Transverse colon (tissue), 4 donors: ENCODE results near the gene KCTD17. TPM values are rescaled to one million over a fixed set of nuclear protein-coding genes. Genes with fewer than 3 reads are reported as not detected.

Experiments
- DNase-seq: peaks from one replicate; pipeline ENCODE4 v3.0.0-alpha.2; 2019
- H3K27ac ChIP-seq, 4 donors: fragments of 200-600 bp; sonication (generic); 2 replicates each; pipeline ENCODE4 v1.5.1; 2016 to 2018; ENCODE audit warnings: inconsistent platforms in 4 of 4
- H3K27me3 ChIP-seq: fragments of 200-600 bp; sonication (generic); 2 replicates; pipeline ENCODE4 v1.5.1; 2017; ENCODE audit warnings: inconsistent platforms
- H3K36me3 ChIP-seq, 4 donors: fragments of 200-600 bp; sonication (generic); 2 replicates each; pipeline ENCODE4 v1.5.1; 2017 to 2019; ENCODE audit warnings: inconsistent platforms in 4 of 4
- H3K4me1 ChIP-seq, 4 donors: fragments of 200-600 bp; sonication (generic); 2 replicates each; pipeline ENCODE4 v1.5.1; 2017 to 2020; ENCODE audit warnings: inconsistent platforms in 4 of 4
- H3K4me3 ChIP-seq, 4 donors: fragments of 200-600 bp; sonication (generic); 1 replicate in 1 of 4; 2 replicates in 3 of 4; pipeline versions ENCODE4 v1.5.1 to v1.6.1; 2017 to 2019; ENCODE audit warnings: inconsistent platforms in 4 of 4
- H3K9me3 ChIP-seq, 2 donors: fragments of 200-600 bp; sonication (generic); 2 replicates each; pipeline ENCODE4 v1.5.1; 2017 to 2019; ENCODE audit warnings: inconsistent platforms in 2 of 2
- CTCF ChIP-seq, 5 experiments: fragments of 200-600 bp in 3 of 5; fragments of 450-650 bp in 2 of 5; sonication (generic) in 3 of 5; IDR thresholded peaks; 1 replicate in 2 of 5; 2 replicates in 3 of 5; pipeline ENCODE4 v1.5.1; 2016 to 2017; ENCODE audit warnings: antibody characterized with exemption in 5 of 5, inconsistent platforms in 3 of 5, mild to moderate bottlenecking in 2 of 5, moderate library complexity in 1 of 5
- EP300 ChIP-seq: sonication (generic); formaldehyde crosslinking; IDR thresholded peaks from one replicate; pipeline ENCODE4 v1.6.1; 2017; ENCODE audit warnings: antibody characterized with exemption, low read depth
- POLR2A ChIP-seq: fragments of 450-650 bp; IDR thresholded peaks from one replicate; pipeline ENCODE4 v1.6.1; 2016; ENCODE audit warnings: antibody characterized with exemption, mild to moderate bottlenecking, moderate library complexity
- POLR2AphosphoS5 ChIP-seq, 3 donors: sonication (generic); formaldehyde crosslinking; IDR thresholded peaks; one replicate each; pipeline ENCODE4 v1.6.1; 2016; ENCODE audit warnings: antibody characterized with exemption in 3 of 3
- WGBS, 2 donors: methylation state at CpG; one replicate each; pipeline ENCODE4 v1.1.5; 2018; ENCODE audit warnings: low coverage in 1 of 2; 5-methylcytosine and 5-hydroxymethylcytosine counted together
- in situ Hi-C, 4 donors: fragments of 200-750 bp; cut with MboI; loops; one replicate each; pipeline versions ENCODE4 v1.15.0 to v1.15.1; 2017; ENCODE audit warnings: low sequenced_read_pairs in 3 of 4, low pct_ligation_motif_present in 1 of 4, low pct_unique_long_range_greater_than_20kb in 1 of 4
- intact Hi-C: fragments of 100-400 bp; cut with DNase I; formaldehyde crosslinking; loops from one replicate; pipeline ENCODE4 v1.15.1; 2023; ENCODE audit warnings: low total_unique reads
- total RNA-seq, 4 donors: library from RNA; depleted of rRNA; stranded (reverse); fragments of >200 nt; gene quantifications; one replicate each; pipeline ENCODE4 v1.1.0, GENCODE V29; 2016

Gene KCTD17
- total RNA-seq, 4 donors from 2014 or later = 11.2 to 61.3 (median 35.1) TPM

GRCh38 chr22:37008365-37008764, 43.2 kb upstream of the KCTD17 start:
- TF ChIP-seq CTCF (IDR thresholded peaks at IDR 0.05) (no peak), POLR2AphosphoS5 (IDR thresholded peaks at IDR 0.05) (no peak), EP300 (no peak), POLR2A (no peak)
- H3K27ac ChIP-seq = no peak overlapping the region
- H3K4me1 ChIP-seq = peaks cover 3 to 21% (median 19%) of the 10 kb centered on the region in 4 donors
- intact Hi-C loops (no loop called here), in situ Hi-C loops (no loop called here)
- no peaks in the 10 kb centered on the region for H3K27me3 ChIP-seq
- WGBS, 2 donors = 78 to 100% methylated on average over 1 to 2 of the region's 2 CpGs
- H3K4me3 ChIP-seq = no peak overlapping the region
- no peak for DNase-seq
- no peaks in the 10 kb centered on the region for H3K36me3 ChIP-seq
- H3K9me3 ChIP-seq = no peaks in the 10 kb centered on the region

- no peak overlapping the region for H3K27ac ChIP-seq
These were observed 42.1 kb upstream of the KCTD17 start for GRCh38 chr22:37009490-37009889.

GRCh38 chr22:37010174-37010573, 41.4 kb upstream of the KCTD17 start:
- no peak for DNase-seq
- Histone ChIP-seq H3K27me3 (no peaks in the 10 kb centered on the region), H3K27ac (no peak overlapping the region), H3K4me3 (no peak overlapping the region), H3K4me1 (peaks cover 11 to 39% (median 32%) of the 10 kb centered on the region in 4 donors), H3K36me3 (no peaks in the 10 kb centered on the region), H3K9me3 (no peaks in the 10 kb centered on the region)
- intact Hi-C loops (no loop called here), in situ Hi-C loops (no loop called here)
- 73% methylated on average over 4 of the region's 4 CpGs; no CpG with 5 or more reads in 1 of the 2 donors for WGBS, 2 donors
- TF ChIP-seq EP300 = no peak
- TF ChIP-seq POLR2AphosphoS5 (IDR thresholded peaks at IDR 0.05) = peak in 1 of 3 donors; percentile 14
- TF ChIP-seq POLR2A = peak; percentile 20
- no peak for TF ChIP-seq CTCF (IDR thresholded peaks at IDR 0.05)

More at GRCh38 chr22:37009490-37009889, 42.1 kb upstream of the KCTD17 start:
- Histone ChIP-seq H3K36me3 (no peaks in the 10 kb centered on the region), H3K9me3 (no peaks in the 10 kb centered on the region), H3K27me3 (no peaks in the 10 kb centered on the region), H3K4me1 (peaks cover 11 to 32% (median 25%) of the 10 kb centered on the region in 4 donors), H3K4me3 (no peak overlapping the region)
- intact Hi-C loops (no loop called here), in situ Hi-C loops (no loop called here)
- 83 to 89% methylated on average over 2 of the region's 2 CpGs for WGBS, 2 donors
- DNase-seq = no peak
- TF ChIP-seq CTCF (IDR thresholded peaks at IDR 0.05) = no peak

GRCh38 chr22:37010976-37011375, 40.6 kb upstream of the KCTD17 start:
- Histone ChIP-seq H3K27ac (peak overlapping the region in 3 of 4 donors; percentile 92 to 99 (median 99)), H3K4me3 (no peak overlapping the region), H3K9me3 (no peaks in the 10 kb centered on the region), H3K4me1 (peaks cover 11 to 45% (median 37%) of the 10 kb centered on the region in 4 donors), H3K36me3 (no peaks in the 10 kb centered on the region), H3K27me3 (no peaks in the 10 kb centered on the region)
- WGBS, 2 donors = 77% methylated on average over 20 of the region's 20 CpGs; no CpG with 5 or more reads in 1 of the 2 donors
- TF ChIP-seq EP300 (no peak), POLR2AphosphoS5 (IDR thresholded peaks at IDR 0.05) (no peak), CTCF (IDR thresholded peaks at IDR 0.05) (no peak), POLR2A (no peak)
- DNase-seq = no peak
- intact Hi-C loops = no loop called here
- in situ Hi-C loops = no loop called here
